HCT116 (cell line): ENCODE results near the gene AATF. TPM values are rescaled to one million over a fixed set of nuclear protein-coding genes. Genes with fewer than 3 reads are reported as not detected.

ENCODE experiments used
- ATAC-seq: fragments of 200-7000 bp; cut with Tn5 transposase; 2 replicates; pipeline ENCODE4 v1.9.1; 2020; ENCODE audit warnings: mild to moderate bottlenecking, moderate library complexity
- BruUV-seq: library from RNA; stranded (reverse); fragments of 400-500 nt; replicated peaks from 2 replicates; lab custom pipeline; 2021; lab: Mats Ljungman, UMichigan
- CTCF ChIA-PET: fragments of 300-600 bp; sonication (Branson Sonifier 250); formaldehyde crosslinking; loops from one replicate; lab custom pipeline; 2021; ENCODE audit warnings: antibody characterized with exemption; lab: Charles Lee
- POLR2A ChIA-PET: fragments of 300-600, 350-600 bp; sonication (Branson Sonifier 250); formaldehyde crosslinking; loops from one replicate; lab custom pipeline; 2021; ENCODE audit warnings: antibody characterized with exemption; lab: Charles Lee
- RAD21 ChIA-PET, 2 experiments: fragments of 300-600 bp; sonication (Branson Sonifier 250); formaldehyde crosslinking; loops; one replicate each; lab custom pipeline; 2023; ENCODE audit warnings: low total read pairs in 2 of 2; ENCODE audit not compliant: uncharacterized antibody in 2 of 2, unreplicated experiment in 2 of 2, low non-redundant PET in 1 of 2; lab: Charles Lee
- DNase-seq: peaks from one replicate; pipeline ENCODE4 v3.0.0-alpha.2; 2010; ENCODE audit warnings: low read depth, low spot score
- H2AFZ ChIP-seq: fragments of 200-600 bp; shearing (Covaris generic), sonication (generic); 2 replicates; pipeline ENCODE4 v1.6.1; 2017; ENCODE audit warnings: low read depth, mixed run types, mixed read lengths, antibody characterized with exemption, low read length; ENCODE audit not compliant: poor library complexity, severe bottlenecking
- H3K27ac ChIP-seq: 2 replicates; pipeline ENCODE4 v1.5.1; 2012; ENCODE audit warnings: low read depth, low read length
- H3K27me3 ChIP-seq: fragments of 200-600 bp; sonication (generic); 2 replicates; pipeline ENCODE4 v1.6.1; 2016; ENCODE audit warnings: mixed run types, low read length, mixed read lengths; ENCODE audit not compliant: insufficient read depth
- H3K36me3 ChIP-seq, 2 experiments: fragments of 200-500 bp in 1 of 2; fragments of 200-600 bp in 1 of 2; sonication (Bioruptor generic) in 1 of 2; sonication (generic) in 1 of 2; 2 replicates each; pipeline versions ENCODE4 v1.5.1 to v1.6.1; 2014 to 2016; ENCODE audit warnings: low read length in 2 of 2, inconsistent platforms in 1 of 2, mixed read lengths in 1 of 2, mixed run types in 1 of 2; ENCODE audit not compliant: insufficient read depth in 2 of 2, control insufficient read depth in 1 of 2
- H3K4me1 ChIP-seq, 2 experiments: fragments of 200-600 bp in 1 of 2; sonication (generic) in 1 of 2; 2 replicates each; pipeline versions ENCODE4 v1.5.1 to v1.6.1; 2012 to 2017; ENCODE audit warnings: low read length in 2 of 2, inconsistent platforms in 1 of 2, mild to moderate bottlenecking in 1 of 2, mixed read lengths in 1 of 2, mixed run types in 1 of 2, moderate library complexity in 1 of 2; ENCODE audit not compliant: insufficient read depth in 2 of 2, control insufficient read depth in 1 of 2
- H3K4me2 ChIP-seq: fragments of 200-600 bp; sonication (generic); 2 replicates; pipeline ENCODE4 v1.6.1; 2017; ENCODE audit warnings: mixed run types, low read length, mixed read lengths
- H3K4me3 ChIP-seq, 2 experiments: fragments of 200-600 bp in 1 of 2; sonication (generic) in 1 of 2; replicated peaks in 1 of 2; 2 replicates each; pipeline ENCODE4 v1.5.1; 2011 to 2016; ENCODE audit warnings: low read length in 2 of 2, control low read depth in 1 of 2, low read depth in 1 of 2, mild to moderate bottlenecking in 1 of 2, mixed read lengths in 1 of 2, mixed run types in 1 of 2
- H3K79me2 ChIP-seq: fragments of 200-600 bp; sonication (generic); 2 replicates; pipeline ENCODE4 v1.6.1; 2017; ENCODE audit warnings: mild to moderate bottlenecking, mixed run types, low read length, moderate library complexity, mixed read lengths; ENCODE audit not compliant: insufficient read depth
- H3K9ac ChIP-seq: fragments of 200-600 bp; sonication (generic); 2 replicates; pipeline ENCODE4 v1.6.1; 2016; ENCODE audit warnings: low read length, mixed read lengths
- H3K9me2 ChIP-seq: fragments of 200-600 bp; sonication (generic), shearing (Covaris generic); 2 replicates; pipeline ENCODE4 v1.6.1; 2017; ENCODE audit warnings: mixed run types, mild to moderate bottlenecking, moderate library complexity; ENCODE audit not compliant: insufficient read depth
- H3K9me3 ChIP-seq, 2 experiments: fragments of 200-500 bp in 1 of 2; fragments of 200-600 bp in 1 of 2; sonication (Bioruptor generic) in 1 of 2; sonication (generic) in 1 of 2; 2 replicates each; pipeline ENCODE4 v1.6.1; 2014 to 2017; ENCODE audit warnings: low read length in 2 of 2, mixed read lengths in 2 of 2, inconsistent platforms in 1 of 2, low read depth in 1 of 2, mild to moderate bottlenecking in 1 of 2, mixed run types in 1 of 2, moderate library complexity in 1 of 2; ENCODE audit not compliant: control insufficient read depth in 1 of 2, insufficient read depth in 1 of 2
- H4K20me1 ChIP-seq: fragments of 200-600 bp; sonication (generic), shearing (Covaris generic); 2 replicates; pipeline ENCODE4 v1.6.1; 2017; ENCODE audit warnings: mixed run types, mild to moderate bottlenecking, moderate library complexity; ENCODE audit not compliant: insufficient read depth
- ATF3 ChIP-seq: IDR thresholded peaks from 2 replicates; pipeline ENCODE4 v1.6.1; 2012
- CEBPB ChIP-seq: IDR thresholded peaks from 2 replicates; pipeline ENCODE4 v1.6.1; 2012; ENCODE audit warnings: low read depth
- EZH2 ChIP-seq: fragments of 200-600 bp; sonication (generic); IDR thresholded peaks from 2 replicates; pipeline ENCODE4 v1.6.1; 2017; ENCODE audit warnings: antibody characterized with exemption, mixed run types
- EZH2phosphoT487 ChIP-seq: fragments of 200-600 bp; IDR thresholded peaks from 2 replicates; pipeline ENCODE4 v1.6.1; 2018; ENCODE audit warnings: antibody characterized with exemption, borderline replicate concordance
- JUND ChIP-seq: IDR thresholded peaks from 2 replicates; pipeline ENCODE4 v1.6.1; 2012
- MAX ChIP-seq: IDR thresholded peaks from 2 replicates; pipeline ENCODE4 v1.6.1; 2012
- POLR2AphosphoS5 ChIP-seq: IDR thresholded peaks from 2 replicates; pipeline ENCODE4 v1.6.1; 2011; ENCODE audit warnings: mild to moderate bottlenecking, low read depth, low read length, moderate library complexity
- SP1 ChIP-seq: IDR thresholded peaks from 2 replicates; pipeline ENCODE4 v1.6.1; 2012; ENCODE audit warnings: low read depth
- SRF ChIP-seq: IDR thresholded peaks from 2 replicates; pipeline ENCODE4 v1.6.1; 2012; ENCODE audit warnings: low read depth
- YY1 ChIP-seq: IDR thresholded peaks from 2 replicates; pipeline ENCODE4 v1.6.1; 2011; ENCODE audit warnings: low read length, low read depth, moderate library complexity, mild to moderate bottlenecking; ENCODE audit not compliant: insufficient replicate concordance; ENCODE audit errors: extremely low read depth
- ZNF274 ChIP-seq: fragments of 200-500 bp; sonication (Bioruptor generic); IDR thresholded peaks from 2 replicates; pipeline ENCODE4 v1.6.1; 2014; ENCODE audit warnings: mild to moderate bottlenecking, low read depth, low read length, inconsistent platforms
- intact Hi-C: fragments of 100-400 bp; cut with micrococcal nuclease; formaldehyde crosslinking; loops from 2 replicates; pipeline ENCODE4 v1.10.0; 2022
- total RNA-seq: library from RNA; stranded (reverse); gene quantifications from one replicate; pipeline ENCODE4 v1.2.1, GENCODE V29; 2021; ENCODE audit not compliant: unreplicated experiment

Gene AATF
- total RNA-seq, 1 experiment from 2014 or later, result 105 TPM

GRCh38 chr17:36932694-36933511 lies 15.9 kb upstream of the AATF start:
- RAD21 ChIA-PET, result no interaction called here
- Histone ChIP-seq H3K27me3 (no peaks in the 10 kb centered on the region), H3K79me2 (no peaks in the 10 kb centered on the region), H2AFZ (no peak overlapping the region), H3K9me3 (no peaks in the 10 kb centered on the region), H3K4me3 (no peak overlapping the region), H4K20me1 (no peaks in the 10 kb centered on the region), H3K27ac (no peak overlapping the region), H3K36me3 (no peaks in the 10 kb centered on the region), H3K4me1 (peaks cover 2 to 13% of the 10 kb centered on the region in 2 experiments; a peak in 2 of 4 replicates), H3K9me2 (no peaks in the 10 kb centered on the region), H3K9ac (no peak overlapping the region), H3K4me2 (no peak overlapping the region)
- intact Hi-C loops, result no loop called here
- POLR2A ChIA-PET, result interaction anchor here (1.0 kb wide), 1 partner anchor 12 kb away, joined by 4 read pairs; no protein-coding TSS in a partner anchor
- DNase-seq (no peak), ATAC-seq (no peak)
- CTCF ChIA-PET, result no interaction called here
- no TSS peak for BruUV-seq
- no peak for TF ChIP-seq SRF
- TF ChIP-seq POLR2AphosphoS5, result no peak
- no peak for TF ChIP-seq ATF3
- TF ChIP-seq JUND, result no peak
- no peak for TF ChIP-seq ZNF274
- no peak for TF ChIP-seq MAX
- no peak for TF ChIP-seq SP1
- TF ChIP-seq EZH2phosphoT487, result no peak
- no peak for TF ChIP-seq CEBPB
- no peak for TF ChIP-seq YY1
- no peak for TF ChIP-seq EZH2
